M059J (cell line): Measurements from ENCODE around the gene CDC37. TPM values are rescaled to one million over a fixed set of nuclear protein-coding genes. Genes with fewer than 3 reads are reported as not detected.

Experiments
- DNase-seq: peaks from one replicate; pipeline ENCODE4 v3.0.0-alpha.2; 2012; ENCODE audit warnings: low read depth
- total RNA-seq: library from RNA; depleted of rRNA; stranded (reverse); fragments of >200 nt; shearing (Covaris generic); gene quantifications from 2 replicates; pipeline ENCODE4 v1.2.3, GENCODE V29; 2014; rRNA removed

The CDC37 gene
- total RNA-seq, 1 experiment from 2014 or later: 233 TPM

DNA sequence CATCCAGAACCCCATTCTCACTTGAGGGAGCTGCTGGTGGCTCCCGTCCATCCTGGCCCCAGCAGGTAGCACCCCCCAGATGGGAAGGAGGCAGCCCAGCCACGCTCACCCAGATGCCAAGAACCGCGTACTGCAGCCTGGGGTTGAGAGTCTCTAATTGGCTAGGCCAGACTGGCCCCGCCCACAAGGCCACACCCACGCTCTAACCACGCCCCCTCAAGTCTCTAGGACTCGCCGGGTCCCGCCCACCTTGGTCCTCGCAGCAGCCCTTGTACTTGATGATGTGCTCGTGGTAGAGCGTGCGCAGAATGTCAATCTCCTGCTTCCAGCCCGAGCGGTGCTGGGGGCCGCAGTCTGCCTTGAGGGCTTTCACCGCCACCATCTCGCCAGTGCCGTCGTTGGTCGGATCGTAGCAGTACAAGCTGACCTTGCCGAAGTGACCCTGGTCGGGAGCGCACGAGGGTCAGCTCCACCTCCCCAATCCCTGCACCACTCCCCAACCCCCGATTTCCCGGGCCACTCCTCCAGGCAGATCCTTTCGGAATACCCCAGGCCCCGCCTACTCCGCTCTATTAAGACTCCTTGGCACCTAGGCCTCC lies 49.5 kb downstream of the CDC37 start:
- no peak for DNase-seq

DNA sequence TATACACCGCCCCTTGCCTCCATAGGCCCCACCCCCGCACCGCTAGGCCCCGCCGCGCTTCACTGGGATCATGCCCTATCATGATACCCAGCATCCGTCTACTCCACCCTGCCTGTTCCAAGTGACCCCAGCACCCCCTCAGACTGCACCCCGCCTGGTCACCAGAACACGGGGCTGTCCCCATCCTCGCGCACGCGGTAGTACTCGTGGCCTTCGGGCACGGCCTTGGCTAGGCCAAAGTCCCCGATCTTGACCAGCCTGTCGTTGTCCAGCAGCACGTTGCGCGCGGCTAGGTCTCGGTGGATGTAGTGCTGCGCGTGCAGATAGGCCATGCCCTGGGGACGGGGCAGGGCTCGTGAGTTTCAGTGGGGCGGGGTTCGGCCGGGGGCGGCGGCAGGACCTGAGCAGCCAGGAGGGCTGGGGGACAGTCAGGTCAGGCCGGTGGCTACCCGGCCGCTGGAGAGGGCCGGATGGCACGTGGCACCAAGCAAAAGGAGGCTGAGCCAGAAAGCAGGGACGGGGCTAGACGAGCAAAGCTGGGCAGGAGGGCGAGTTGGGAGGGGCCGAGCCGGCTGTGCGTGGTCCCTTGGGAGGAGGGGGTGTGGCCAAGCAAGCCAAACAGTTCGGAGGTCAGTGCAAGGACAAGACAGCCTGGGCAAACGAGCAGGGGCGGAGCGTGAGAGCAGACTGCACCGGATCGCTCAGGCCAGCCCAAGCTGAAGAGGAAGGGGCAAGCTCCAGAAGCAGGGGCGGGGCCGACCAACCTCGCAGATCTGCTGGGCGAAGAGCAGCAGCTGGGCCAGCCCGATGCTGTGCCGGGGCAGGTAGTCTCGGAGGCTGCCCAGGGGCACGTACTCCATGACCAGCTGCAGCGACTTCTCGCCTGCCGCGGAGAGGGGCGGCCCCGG lies 50.3 kb downstream of the CDC37 start:
- DNase-seq: no peak

DNA sequence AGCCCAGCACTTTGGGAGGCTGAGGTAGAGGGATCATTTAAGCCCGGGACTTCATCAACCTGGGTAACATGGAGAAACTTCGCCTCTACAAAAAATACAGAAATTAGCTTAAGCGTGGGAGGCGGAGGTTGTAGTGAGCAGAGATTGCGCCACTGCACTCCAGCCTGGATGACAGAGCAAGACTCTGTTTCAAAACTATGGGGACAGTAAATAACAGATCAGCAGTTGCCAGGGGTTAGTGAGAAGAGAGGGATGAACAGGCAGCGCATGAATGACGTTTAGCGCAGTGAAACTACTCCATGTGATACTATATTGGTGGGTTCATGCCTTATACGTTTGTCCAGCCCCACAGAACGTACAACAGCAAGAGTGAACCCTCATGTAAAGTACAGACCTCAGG lies 56.8 kb downstream of the CDC37 start:
- DNase-seq: no peak

DNA sequence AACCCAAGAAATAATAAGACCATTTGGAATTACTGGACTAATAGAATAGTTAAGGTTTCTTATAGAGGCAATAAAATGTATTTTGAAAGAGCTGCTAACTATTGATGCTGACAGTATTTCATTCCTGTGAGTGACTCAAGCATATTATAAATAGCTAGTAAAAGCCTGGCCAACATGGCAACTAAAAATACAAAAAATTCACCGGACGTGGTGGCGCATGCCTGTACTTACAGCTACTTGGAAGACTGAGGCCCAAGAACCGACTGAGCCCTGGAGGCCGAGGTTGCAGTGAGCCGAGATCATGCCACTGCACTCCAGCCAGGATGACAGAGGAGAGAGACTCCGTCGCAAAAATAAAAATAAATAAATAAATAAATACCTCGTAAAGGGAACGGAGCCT lies 58.6 kb downstream of the CDC37 start:
- no peak for DNase-seq

DNA sequence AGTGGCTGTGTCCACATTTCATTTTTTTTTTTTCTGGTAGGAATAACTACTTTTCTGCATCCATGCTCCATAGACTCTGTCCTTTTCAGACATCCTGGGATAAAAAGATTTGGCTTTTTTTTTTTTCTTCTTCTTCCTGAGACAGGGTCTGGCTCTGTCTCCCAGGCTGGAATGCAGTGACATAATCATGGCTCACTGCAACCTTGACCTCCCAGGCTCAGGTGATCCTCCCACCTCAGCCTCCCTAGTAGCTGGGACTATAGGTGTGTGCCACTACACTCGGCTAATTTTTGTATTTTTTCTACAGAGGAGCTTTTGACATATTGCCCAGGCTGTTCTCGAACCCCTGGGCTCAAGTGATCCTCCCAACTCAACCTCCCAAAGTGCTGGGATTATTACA lies 59.8 kb downstream of the CDC37 start:
- DNase-seq: no peak

Other genes starting within 250 kb of the CDC37 start
- 199 and 263 TPM in 2 replicates for gene DNMT1, start 208.6 kb downstream of the CDC37 start, total RNA-seq
- 7.1 and 8.3 TPM in 2 replicates for gene S1PR2, start 172.2 kb downstream of the CDC37 start, total RNA-seq
- 53.8 and 96.4 TPM in 2 replicates for gene MRPL4, start 151.3 kb downstream of the CDC37 start, total RNA-seq
- 68.8 and 88.4 TPM in 2 replicates for gene ICAM1, start 132.4 kb downstream of the CDC37 start, total RNA-seq
- gene ICAM4, start 116.6 kb downstream of the CDC37 start, total RNA-seq: not detected in 2 replicates
- 4.4 and 6.1 TPM in 2 replicates for gene ICAM5, start 113.6 kb downstream of the CDC37 start, total RNA-seq
- 0.94 TPM in 1 of 2 replicates, not detected in the other for gene ZGLP1, start 93.7 kb downstream of the CDC37 start, total RNA-seq
- 26.7 and 37.9 TPM in 2 replicates for gene FDX2, start 87.5 kb downstream of the CDC37 start, total RNA-seq
- gene RAVER1, start 70.0 kb downstream of the CDC37 start, total RNA-seq: 14.3 and 33.5 TPM in 2 replicates
- not detected in 2 replicates for gene ICAM3, start 63.9 kb downstream of the CDC37 start, total RNA-seq
- 88.7 and 89.3 TPM in 2 replicates for gene TYK2, start 23.0 kb downstream of the CDC37 start, total RNA-seq
- 0.81 and 2.3 TPM in 2 replicates for gene PDE4A, start 17.0 kb upstream of the CDC37 start, total RNA-seq
- 39.8 and 75.4 TPM in 2 replicates for gene KEAP1, start 99.8 kb upstream of the CDC37 start, total RNA-seq
- gene S1PR5, start 113.9 kb upstream of the CDC37 start, total RNA-seq: 10.3 and 11.9 TPM in 2 replicates
- gene ATG4D, start 140.4 kb upstream of the CDC37 start, total RNA-seq: 24.3 and 40.1 TPM in 2 replicates
- 10.2 and 10.5 TPM in 2 replicates for gene KRI1, start 162.5 kb upstream of the CDC37 start, total RNA-seq
- gene CDKN2D, start 165.4 kb upstream of the CDC37 start, total RNA-seq: 11.1 and 21.0 TPM in 2 replicates
- 2.2 and 9.0 TPM in 2 replicates for gene AP1M2, start 183.8 kb upstream of the CDC37 start, total RNA-seq
- 34.1 and 42.4 TPM in 2 replicates for gene SLC44A2, start 222.0 kb upstream of the CDC37 start, total RNA-seq